Endothelial cell of umbilical vein (primary cell): ENCODE results near the gene GPHA2. TPM values are rescaled to one million over a fixed set of nuclear protein-coding genes. Genes with fewer than 3 reads are reported as not detected.
A peak's percentile ranks its signal among the peaks of the same experiment; 100 is the strongest.

Experiments used
- BruUV-seq: library from RNA; stranded (reverse); fragments of 400-500 nt; replicated peaks from 2 replicates; lab custom pipeline; 2021; lab: Mats Ljungman, UMichigan
- CTCF ChIA-PET: fragments of 300-600, 350-600 bp; sonication (Branson Sonifier 250); formaldehyde crosslinking; loops from one replicate; lab custom pipeline; 2021; ENCODE audit warnings: antibody characterized with exemption, inconsistent platforms; lab: Charles Lee
- POLR2A ChIA-PET: fragments of 300-600, 350-600 bp; sonication (Branson Sonifier 250); formaldehyde crosslinking; loops from one replicate; lab custom pipeline; 2021; ENCODE audit warnings: antibody characterized with exemption, inconsistent platforms; lab: Charles Lee
- DNase-seq: peaks from one replicate; pipeline ENCODE4 v3.0.0-alpha.2; 2011; ENCODE audit warnings: low read depth, low spot score
- FAIRE-seq: peaks from 2 replicates; lab custom pipeline; 2011; peaks lifted over from hg19 to GRCh38; lab: Jason Lieb, UNC
- H2AFZ ChIP-seq: 2 replicates; pipeline ENCODE4 v1.6.0; 2012; ENCODE audit warnings: low read depth, low read length, control low read depth, inconsistent platforms
- H3K27ac ChIP-seq: 2 replicates; pipeline ENCODE4 v1.5.1; 2011; ENCODE audit warnings: low read depth, mild to moderate bottlenecking, control low read depth, low read length, moderate library complexity; ENCODE audit not compliant: insufficient read depth
- H3K27me3 ChIP-seq, 2 experiments: 2 replicates each; pipeline versions ENCODE4 v1.6.0 to v1.6.1; 2011; ENCODE audit warnings: low read length in 2 of 2, mixed read lengths in 1 of 2; ENCODE audit not compliant: control insufficient read depth in 2 of 2, insufficient read depth in 2 of 2
- H3K36me3 ChIP-seq, 2 experiments: 2 replicates in 1 of 2; 3 replicates in 1 of 2; pipeline ENCODE4 v1.5.1; 2011; ENCODE audit warnings: low read length in 2 of 2, mild to moderate bottlenecking in 1 of 2, moderate library complexity in 1 of 2; ENCODE audit not compliant: control insufficient read depth in 2 of 2, insufficient read depth in 2 of 2; ENCODE audit errors: extremely low read depth in 1 of 2
- H3K4me1 ChIP-seq: 3 replicates; pipeline ENCODE4 v1.5.1; 2011; ENCODE audit warnings: mild to moderate bottlenecking, low read length; ENCODE audit not compliant: control insufficient read depth, insufficient read depth; ENCODE audit errors: extremely low read depth
- H3K4me2 ChIP-seq: 2 replicates; pipeline ENCODE4 v1.6.1; 2011; ENCODE audit warnings: low read length, control low read depth, mixed read lengths; ENCODE audit not compliant: insufficient read depth
- H3K4me3 ChIP-seq, 3 experiments: fragments of 200-600 bp in 1 of 3; sonication (generic), shearing (Covaris generic) in 1 of 3; replicated peaks in 1 of 3; 2 replicates each; pipeline ENCODE4 v1.5.1; 2011 to 2016; ENCODE audit warnings: control low read depth in 3 of 3, low read length in 3 of 3, mild to moderate bottlenecking in 2 of 3, inconsistent platforms in 1 of 3, low read depth in 1 of 3, moderate library complexity in 1 of 3; ENCODE audit not compliant: insufficient read depth in 1 of 3
- H3K79me2 ChIP-seq: 2 replicates; pipeline ENCODE4 v1.6.0; 2012; ENCODE audit warnings: low read length, inconsistent platforms; ENCODE audit not compliant: control insufficient read depth, insufficient read depth
- H3K9ac ChIP-seq: replicated peaks from 2 replicates; pipeline ENCODE3; 2011; ENCODE audit warnings: low read length, control low read depth; ENCODE audit not compliant: insufficient read depth; ENCODE audit errors: extremely low read depth
- H3K9me1 ChIP-seq: replicated peaks from 3 replicates; pipeline ENCODE4 v1.6.0; 2011; ENCODE audit warnings: mild to moderate bottlenecking, low read length; ENCODE audit not compliant: control insufficient read depth, insufficient read depth; ENCODE audit errors: extremely low read depth
- H3K9me3 ChIP-seq: replicated peaks from 2 replicates; pipeline ENCODE4 v1.5.1; 2012; ENCODE audit warnings: low read length, inconsistent platforms; ENCODE audit not compliant: control insufficient read depth, insufficient read depth
- H4K20me1 ChIP-seq: replicated peaks from 2 replicates; pipeline ENCODE3; 2011; ENCODE audit warnings: mild to moderate bottlenecking, low read length; ENCODE audit not compliant: control insufficient read depth, insufficient read depth; ENCODE audit errors: extremely low read depth
- FOS ChIP-seq: IDR thresholded peaks from 2 replicates; pipeline ENCODE4 v1.6.1; 2011; ENCODE audit warnings: mild to moderate bottlenecking, low read length, moderate library complexity, borderline replicate concordance; ENCODE audit not compliant: insufficient read depth
- JUN ChIP-seq: IDR thresholded peaks from 2 replicates; pipeline ENCODE4 v1.6.1; 2011; ENCODE audit warnings: borderline replicate concordance, low read depth; ENCODE audit not compliant: insufficient read length, insufficient read depth
- MAX ChIP-seq: IDR thresholded peaks from 2 replicates; pipeline ENCODE4 v1.6.1; 2011; ENCODE audit not compliant: insufficient read depth, insufficient read length
- POLR2A ChIP-seq: IDR thresholded peaks from 2 replicates; pipeline ENCODE4 v1.6.1; 2012; ENCODE audit warnings: low read depth, mild to moderate bottlenecking, control low read depth, low read length
- POLR2AphosphoS5 ChIP-seq: IDR thresholded peaks from 2 replicates; pipeline ENCODE4 v1.6.1; 2012; ENCODE audit warnings: low read depth, mild to moderate bottlenecking, control low read depth, low read length, moderate library complexity; ENCODE audit not compliant: insufficient read depth
- dilution Hi-C: fragments of 300-500 bp; cut with MboI; formaldehyde crosslinking; loops from one replicate; pipeline ENCODE4 v1.15.0; 2019; ENCODE audit warnings: low sequenced_read_pairs; ENCODE audit not compliant: extremely low pct_ligation_motif_present
- intact Hi-C: fragments of 100-400 bp; cut with micrococcal nuclease; formaldehyde crosslinking; loops from one replicate; pipeline ENCODE4 v1.10.0; 2022
- polyA plus RNA-seq, 4 experiments: library from polyadenylated mRNA; depleted of rRNA in 3 of 4; stranded (reverse) in 3 of 4; unstranded in 1 of 4; fragments of >200 nt; gene quantifications; 2 replicates each; pipeline versions ENCODE4 v1.2.1 to v1.2.3, GENCODE V29; 2011 to 2012; ENCODE audit warnings: missing spikeins in 1 of 4
- total RNA-seq: library from RNA; stranded (reverse); gene quantifications from 2 replicates; pipeline ENCODE4 v1.2.3, GENCODE V29; 2021

GPHA2 gene
- total and polyA plus RNA-seq, 2 donors (not counting 3 experiments of a cell fraction or from before 2014, with no cell fraction given): not detected

- DNase-seq: peak; percentile 91
- Histone ChIP-seq H3K36me3 (peaks cover 0 to 6% of the 10 kb centered on the region in 2 experiments), H3K9me1 (no peaks in the 10 kb centered on the region), H3K4me3 (peak within 1 kb of the TSS; percentile 40 to 88 (median 81)), H3K4me2 (peak within 1 kb of the TSS; percentile 75), H3K79me2 (no peaks in the 10 kb centered on the region), H3K9ac (peak within 1 kb of the TSS; percentile 64), H3K27me3 (no peaks in the 10 kb centered on the region), H4K20me1 (no peaks in the 10 kb centered on the region), H3K27ac (peak within 1 kb of the TSS; percentile 69), H3K9me3 (no peaks in the 10 kb centered on the region), H3K4me1 (peaks cover 7% of the 10 kb centered on the region), H2AFZ (peak within 1 kb of the TSS; percentile 95)
- no TSS peak for BruUV-seq
- intact Hi-C loops (loop anchor here (2.0 kb wide), 1 partner anchor 73 kb away; the partner anchor contains the start of gene BATF2), dilution Hi-C loops (no loop called here)
- peak; percentile 99 for FAIRE-seq
- ChIA-PET CTCF (interaction anchor here (0.7 to 3.7 kb wide), 5 partner anchors 10 to 90 kb away, joined by 3 to 24 read pairs (median 3); partner anchors contain the start of genes ARL2 and BATF2), POLR2A (interaction anchor here (0.6 kb wide), 1 partner anchor 19 kb away, joined by 3 read pairs; no protein-coding TSS in a partner anchor)
- TF ChIP-seq MAX: no peak
- TF ChIP-seq POLR2A: peak; percentile 26
- peak; percentile 94 for TF ChIP-seq FOS
- peak; percentile 49 for TF ChIP-seq POLR2AphosphoS5
- peak; percentile 86 for TF ChIP-seq JUN
These were observed 11.5 kb downstream of the GPHA2 start, which contains the start of gene PPP2R5B for GRCh38 chr11:64923944-64924909. Gene PPP2R5B (plus strand): TSS chr11:64924689. CDS start chr11:64925735, 1,046 bp downstream.
